Adrenal gland (tissue), 5 donors: ENCODE data around the gene KDM6B.

Experiments
- CTCF ChIP-seq, 6 experiments: fragments of 450-650 bp in 4 of 6; fragments of 200-600 bp in 2 of 6; sonication (generic) in 1 of 6; IDR thresholded peaks; 1 replicate in 5 of 6; 2 replicates in 1 of 6; pipeline versions ENCODE4 v1.5.1 to v1.8.0; 2016 to 2021; ENCODE audit warnings: antibody characterized with exemption in 6 of 6, mild to moderate bottlenecking in 2 of 6, moderate library complexity in 1 of 6
- POLR2A ChIP-seq, 2 donors: fragments of 450-650 bp; IDR thresholded peaks; one replicate each; pipeline ENCODE4 v1.6.1; 2017; ENCODE audit warnings: antibody characterized with exemption in 2 of 2, mild to moderate bottlenecking in 2 of 2, moderate library complexity in 1 of 2
- donor health status: DM: no; HTN: no; CAD: no.

DNA sequence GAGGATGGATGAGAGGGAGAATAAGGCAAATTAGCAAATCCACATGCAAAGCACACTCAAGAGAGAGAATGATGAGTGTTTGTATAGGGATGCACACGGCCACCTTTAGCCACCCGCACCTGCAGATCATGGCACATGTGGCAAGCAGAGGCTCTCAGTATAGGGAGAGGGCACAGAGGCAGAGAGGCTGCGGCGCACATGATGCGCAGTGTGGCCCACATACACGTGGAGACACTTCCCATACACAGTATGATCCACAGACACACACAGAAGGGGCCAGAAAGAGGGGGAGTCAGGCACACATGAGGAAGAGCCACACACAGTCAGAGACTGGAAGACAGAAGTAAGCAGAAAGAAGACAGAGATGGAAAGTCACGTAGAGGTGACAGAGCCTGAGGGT is 48.1 kb downstream of the KDM6B start:
- no peak for TF ChIP-seq CTCF (IDR thresholded peaks at IDR 0.05)
- no peak for TF ChIP-seq POLR2A (IDR thresholded peaks at IDR 0.05)
